GM13977 (cell line): ENCODE results near the gene GFI1B.

Experiments used
- DNase-seq: peaks from one replicate; pipeline ENCODE4 v3.0.0; 2012; ENCODE audit warnings: low spot score
- CTCF ChIP-seq: IDR thresholded peaks from 2 replicates; pipeline ENCODE4 v1.5.1; 2012; ENCODE audit warnings: mild to moderate bottlenecking, control low read depth; ENCODE audit not compliant: insufficient read depth; ENCODE audit errors: extremely low read depth, missing control alignments
- in situ Hi-C: fragments of 300-500 bp; cut with MboI; formaldehyde crosslinking; loops from one replicate; pipeline ENCODE4 v1.12.0; 2022; ENCODE audit warnings: low sequenced_read_pairs, low pct_unique_long_range_greater_than_20kb, mixed read lengths, inconsistent platforms; ENCODE audit not compliant: unreplicated experiment

Gene GFI1B

DNA sequence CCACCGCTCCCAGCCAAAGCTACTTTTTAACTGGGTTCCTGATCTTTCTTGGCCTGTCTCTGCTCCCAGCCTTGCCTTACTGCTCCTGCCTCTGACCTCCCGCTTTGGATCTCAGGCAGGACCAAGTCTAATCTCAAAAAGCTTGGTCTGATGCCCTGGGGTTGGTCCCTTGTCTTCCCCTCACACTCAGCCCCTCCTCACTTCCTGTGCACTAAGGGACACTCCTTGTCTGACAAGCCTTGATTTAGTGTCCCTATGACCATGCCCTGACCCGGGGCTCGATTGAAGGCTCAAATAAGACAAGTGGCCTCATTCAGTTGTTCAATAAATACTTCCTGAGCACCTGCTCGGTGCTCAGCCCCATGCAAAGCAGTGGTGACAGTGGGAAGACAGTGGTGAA is 48.6 kb downstream of the GFI1B start:
- DNase-seq, result no peak
- TF ChIP-seq CTCF, result no peak
- in situ Hi-C loops, result no loop called here

- no peak for TF ChIP-seq CTCF
- in situ Hi-C loops, result no loop called here
- no peak for DNase-seq
Observed at GRCh38 chr9:133028221-133028620, 49.7 kb downstream of the GFI1B start.

DNA sequence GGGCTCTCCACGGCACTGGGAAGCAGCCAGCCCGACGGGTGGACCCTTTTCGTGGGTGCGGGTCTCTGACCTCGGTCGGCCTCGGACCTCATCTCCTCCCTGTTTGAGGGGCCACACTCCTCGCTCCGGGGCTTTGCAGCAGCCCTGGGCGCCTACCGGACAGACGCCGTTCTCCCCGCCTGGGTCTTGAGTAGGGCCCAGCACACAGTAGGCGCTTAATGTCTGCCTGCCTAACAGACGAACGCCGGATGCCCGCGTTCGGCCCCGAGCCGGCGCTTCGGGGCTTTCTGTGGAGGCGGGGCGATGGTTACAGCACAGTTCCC is 51.5 kb downstream of the GFI1B start:
- in situ Hi-C loops, result no loop called here
- DNase-seq, result no peak
- no peak for TF ChIP-seq CTCF

DNA sequence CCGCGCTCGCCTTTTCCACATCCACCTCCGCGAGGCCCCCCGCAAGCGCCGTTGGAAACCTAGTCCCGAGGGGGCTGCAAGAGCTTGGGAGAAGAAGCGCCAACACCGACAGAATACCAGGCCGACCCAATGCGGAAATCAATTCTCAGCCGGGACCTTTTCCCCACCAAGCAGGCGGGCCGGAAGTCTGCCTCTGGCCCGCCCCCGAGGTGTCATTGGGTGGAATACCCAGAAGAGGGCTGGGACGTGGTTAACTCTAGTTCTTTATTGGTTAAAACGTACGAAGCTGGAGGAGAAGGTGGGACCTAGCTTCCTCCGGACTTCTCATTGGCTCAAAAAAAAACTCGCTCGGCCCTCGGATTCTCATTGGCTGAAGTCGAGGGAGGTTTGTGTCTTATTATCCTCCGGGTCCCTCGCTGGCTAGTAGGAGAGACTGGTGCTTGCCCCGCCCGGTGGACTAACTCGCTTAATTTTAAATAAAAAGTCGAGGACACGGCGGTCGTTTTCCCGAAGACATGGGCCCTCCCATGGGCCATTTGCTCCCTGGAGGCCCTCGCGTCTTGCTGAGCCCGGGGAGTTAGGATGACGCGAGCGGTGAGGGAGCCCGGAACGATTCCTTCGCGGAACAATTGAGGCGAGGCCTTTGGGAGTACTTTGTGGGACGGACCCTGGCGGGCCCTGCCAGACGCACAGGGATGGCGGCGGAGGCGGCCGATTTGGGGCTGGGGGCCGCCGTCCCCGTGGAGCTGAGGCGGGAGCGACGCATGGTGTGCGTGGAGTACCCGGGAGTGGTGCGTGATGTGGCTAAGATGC is 52.0 kb downstream of the GFI1B start, which contains the start of gene GTF3C5:
GTF3C5 (plus strand) TSS at position 681 of the 813 bp plus-strand sequence; CDS start at position 696, 15 bp downstream.
- in situ Hi-C loops, result no loop called here
- TF ChIP-seq CTCF, result no peak
- DNase-seq, result peak; percentile 99

- in situ Hi-C loops, result no loop called here
- TF ChIP-seq CTCF, result no peak
- DNase-seq, result no peak
Observed at GRCh38 chr9:133031130-133031422, 52.6 kb downstream of the GFI1B start.

GRCh38 chr9:133031496-133031911 is 53.0 kb downstream of the GFI1B start:
- in situ Hi-C loops, result no loop called here
- no peak for DNase-seq
- TF ChIP-seq CTCF, result no peak

DNA sequence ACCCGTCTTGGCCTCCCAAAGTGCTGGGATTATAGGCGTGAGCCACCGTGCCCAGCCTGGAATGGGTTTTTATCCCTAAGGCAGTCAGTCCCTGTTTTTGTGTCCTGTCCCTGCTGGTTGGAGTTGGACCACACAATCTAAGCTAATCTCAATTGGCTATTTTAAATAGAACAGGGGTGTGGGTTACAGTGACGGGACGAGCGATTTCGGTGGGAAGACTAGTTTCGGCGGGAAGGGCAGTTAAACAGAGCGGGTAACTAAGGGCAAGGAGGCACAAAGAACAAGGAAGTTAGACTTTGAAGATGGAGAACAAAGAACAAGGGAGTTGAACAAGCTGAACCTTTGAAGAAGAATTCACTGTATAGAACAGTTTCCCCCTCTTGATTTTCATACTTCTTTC is 53.7 kb downstream of the GFI1B start:
- TF ChIP-seq CTCF, result no peak
- in situ Hi-C loops, result no loop called here
- no peak for DNase-seq
